ENCODE measurements around the gene MTX2.
A peak's percentile ranks its signal among the peaks of the same experiment; 100 is the strongest.

The MTX2 gene

DNA sequence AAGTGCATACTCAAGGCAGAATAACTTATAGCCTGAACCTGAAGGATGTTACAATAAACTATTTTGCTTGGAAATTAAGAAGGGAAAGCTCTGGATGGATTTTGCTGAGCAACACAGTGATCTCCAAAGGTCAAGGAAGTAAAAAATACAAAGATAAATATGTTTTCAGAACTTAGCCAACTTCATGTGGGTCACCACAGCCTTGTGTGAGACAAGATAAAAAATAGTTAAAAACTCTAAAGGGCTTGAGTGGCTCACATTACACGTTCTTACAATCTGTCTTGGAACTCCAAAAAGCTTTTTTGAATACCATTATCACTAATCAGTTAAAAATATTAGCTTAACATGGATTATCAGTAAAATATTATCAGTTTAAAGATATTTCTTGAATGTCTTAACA, 28.9 kb upstream of the MTX2 start:
- DNase-seq (ENCODE audit: low read depth), result no peak
- no peak for TF ChIP-seq MAX (IDR thresholded peaks at IDR 0.05; ENCODE audit: low read depth, low read length)
- TF ChIP-seq CTCF (IDR thresholded peaks at IDR 0.05; ENCODE audit: low read depth, low read length), result no peak
- TF ChIP-seq POLR2A (IDR thresholded peaks at IDR 0.05; ENCODE audit: extremely low read depth, insufficient read length), result no peak
- TF ChIP-seq MYC (IDR thresholded peaks at IDR 0.05; ENCODE audit: low read depth, low read length), result no peak

GRCh38 chr2:176242276-176242675, 27.0 kb upstream of the MTX2 start:
- no peak for DNase-seq (ENCODE audit: low read depth)
- H3K4me3 ChIP-seq (ENCODE audit: low read depth, low read length), result no peak overlapping the region
- no peak for TF ChIP-seq CTCF (IDR thresholded peaks at IDR 0.05; ENCODE audit: low read depth, low read length)

More for the DNA sequence above, 28.9 kb upstream of the MTX2 start:
- no peak overlapping the region for H3K4me3 ChIP-seq (ENCODE audit: low read depth, low read length)

DNA sequence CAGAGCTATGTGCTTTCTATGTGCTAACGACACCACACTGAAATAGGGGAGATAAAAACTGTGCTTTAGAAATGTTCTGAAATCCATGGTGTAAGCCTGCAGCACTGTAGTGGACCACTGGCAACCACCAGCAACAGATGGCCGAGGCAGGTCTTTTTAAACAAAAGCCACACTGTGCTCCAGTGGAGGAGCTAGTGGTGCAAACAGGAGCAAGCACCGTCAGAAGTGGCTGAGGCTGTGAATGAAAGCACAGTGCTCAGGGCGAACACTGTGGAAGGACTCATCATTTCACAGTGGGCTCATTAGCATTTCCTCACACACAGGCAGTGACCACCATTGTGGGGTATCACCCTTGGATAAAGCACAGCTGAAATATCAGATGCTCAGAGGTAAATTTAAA, 22.9 kb upstream of the MTX2 start:
- H3K4me3 ChIP-seq (ENCODE audit: low read depth, low read length), result no peak overlapping the region
- TF ChIP-seq CTCF (IDR thresholded peaks at IDR 0.05; ENCODE audit: low read depth, low read length) (no peak), POLR2A (IDR thresholded peaks at IDR 0.05; ENCODE audit: extremely low read depth, insufficient read length) (no peak), MAX (IDR thresholded peaks at IDR 0.05; ENCODE audit: low read depth, low read length) (no peak), MYC (IDR thresholded peaks at IDR 0.05; ENCODE audit: low read depth, low read length) (no peak)
- no peak for DNase-seq (ENCODE audit: low read depth)

DNA sequence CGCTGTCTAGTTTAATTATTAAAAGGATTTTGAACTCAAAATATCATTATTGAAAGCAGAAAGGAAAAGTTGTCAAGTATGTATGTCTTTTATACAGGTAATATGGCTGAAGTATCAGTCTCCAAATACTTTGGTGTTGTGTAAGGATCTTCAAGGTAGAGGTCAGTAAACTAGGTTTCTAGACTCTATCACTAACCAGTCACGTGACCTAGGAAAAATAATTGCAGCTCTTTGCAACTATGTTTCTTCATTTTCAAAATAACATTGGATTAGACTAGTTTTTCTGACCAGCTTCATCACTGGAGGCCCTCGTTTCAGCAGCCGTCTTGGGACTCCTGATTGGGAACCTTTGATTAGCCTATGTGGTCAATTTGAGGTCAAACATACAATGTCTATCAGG, 21.4 kb upstream of the MTX2 start:
- H3K4me3 ChIP-seq (ENCODE audit: low read depth, low read length), result no peak overlapping the region
- TF ChIP-seq MAX (IDR thresholded peaks at IDR 0.05; ENCODE audit: low read depth, low read length) (no peak), MYC (IDR thresholded peaks at IDR 0.05; ENCODE audit: low read depth, low read length) (no peak), CTCF (IDR thresholded peaks at IDR 0.05; ENCODE audit: low read depth, low read length) (no peak), POLR2A (IDR thresholded peaks at IDR 0.05; ENCODE audit: extremely low read depth, insufficient read length) (no peak)
- no peak for DNase-seq (ENCODE audit: low read depth)

DNA sequence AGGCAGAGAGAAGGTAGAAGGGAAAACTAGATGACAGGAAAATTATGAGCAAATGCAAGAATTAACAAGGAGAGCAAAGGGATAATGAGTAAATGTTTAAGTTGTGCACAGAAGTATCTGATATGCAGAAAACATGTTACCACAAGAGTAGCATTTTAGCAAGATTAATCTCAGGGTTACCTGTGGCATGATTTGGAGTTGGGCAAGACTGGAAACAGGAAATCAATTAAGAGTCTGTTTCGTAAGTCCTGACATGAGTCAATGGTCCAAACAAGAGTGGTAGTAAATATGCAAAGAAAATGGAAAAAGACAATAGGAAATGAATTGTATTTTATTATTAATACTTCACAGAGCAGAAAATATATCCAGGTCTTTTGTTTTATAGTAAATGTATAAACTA, 17.3 kb upstream of the MTX2 start:
- TF ChIP-seq MAX (IDR thresholded peaks at IDR 0.05; ENCODE audit: low read depth, low read length) (no peak), CTCF (IDR thresholded peaks at IDR 0.05; ENCODE audit: low read depth, low read length) (no peak), POLR2A (IDR thresholded peaks at IDR 0.05; ENCODE audit: extremely low read depth, insufficient read length) (no peak), MYC (IDR thresholded peaks at IDR 0.05; ENCODE audit: low read depth, low read length) (no peak)
- peak; percentile 27 for DNase-seq (ENCODE audit: low read depth)
- no peak overlapping the region for H3K4me3 ChIP-seq (ENCODE audit: low read depth, low read length)

DNA sequence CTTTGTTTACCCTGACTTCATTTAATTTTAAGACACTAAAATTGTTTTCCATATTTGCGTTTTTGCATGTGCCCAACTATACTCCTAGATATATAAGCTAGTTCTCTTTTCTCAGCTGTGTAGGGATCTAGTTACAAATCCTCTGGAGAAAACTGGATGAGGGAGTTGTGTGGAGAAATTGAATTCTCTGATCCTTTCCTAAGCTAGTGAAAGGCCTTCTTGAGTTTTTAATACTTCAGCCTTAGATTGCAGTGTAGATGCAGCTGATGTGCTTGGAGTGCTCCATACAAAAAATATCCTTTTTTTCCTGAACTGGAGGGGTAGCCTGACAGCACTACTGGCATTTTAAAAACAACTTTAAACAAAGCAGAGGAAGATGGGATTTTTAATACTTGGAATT, 8.6 kb upstream of the MTX2 start:
- no peak overlapping the region for H3K4me3 ChIP-seq (ENCODE audit: low read depth, low read length)
- no peak for DNase-seq (ENCODE audit: low read depth)
- TF ChIP-seq MYC (IDR thresholded peaks at IDR 0.05; ENCODE audit: low read depth, low read length), result no peak
- TF ChIP-seq POLR2A (IDR thresholded peaks at IDR 0.05; ENCODE audit: extremely low read depth, insufficient read length), result no peak
- no peak for TF ChIP-seq MAX (IDR thresholded peaks at IDR 0.05; ENCODE audit: low read depth, low read length)
- no peak for TF ChIP-seq CTCF (IDR thresholded peaks at IDR 0.05; ENCODE audit: low read depth, low read length)
